DND-41 (cell line): ENCODE results near the gene KLF11.

ENCODE experiments used
- ATAC-seq: fragments of 200-7000 bp; cut with Tn5 transposase; 3 replicates; pipeline ENCODE4 v1.9.1; 2021; ENCODE audit warnings: low read depth; ENCODE audit not compliant: insufficient read depth
- DNase-seq: peaks from one replicate; pipeline ENCODE4 v3.0.0-alpha.2; 2020
- H2AFZ ChIP-seq: 2 replicates; pipeline ENCODE4 v1.6.0; 2012; ENCODE audit warnings: low read depth, low read length
- H3K27ac ChIP-seq: 2 replicates; pipeline ENCODE4 v1.5.1; 2012; ENCODE audit warnings: low read length, inconsistent platforms
- H3K27me3 ChIP-seq: fragments of 200-600 bp; sonication (generic); 2 replicates; pipeline ENCODE4 v1.6.0; 2012; ENCODE audit warnings: low read length, mild to moderate bottlenecking, inconsistent platforms; ENCODE audit not compliant: insufficient read depth, poor library complexity
- H3K36me3 ChIP-seq: 2 replicates; pipeline ENCODE4 v1.5.1; 2012; ENCODE audit warnings: low read length, inconsistent platforms; ENCODE audit not compliant: insufficient read depth
- H3K4me1 ChIP-seq: 2 replicates; pipeline ENCODE4 v1.5.1; 2012; ENCODE audit warnings: mild to moderate bottlenecking, low read length; ENCODE audit not compliant: insufficient read depth
- H3K4me2 ChIP-seq: 2 replicates; pipeline ENCODE4 v1.6.0; 2012; ENCODE audit warnings: mild to moderate bottlenecking, moderate library complexity, low read length, inconsistent platforms; ENCODE audit not compliant: insufficient read depth
- H3K4me3 ChIP-seq, 2 experiments: fragments of 200-600 bp in 1 of 2; shearing (Covaris generic) in 1 of 2; 2 replicates each; pipeline ENCODE4 v1.5.1; 2012 to 2016; ENCODE audit warnings: inconsistent platforms in 2 of 2, low read length in 2 of 2, mild to moderate bottlenecking in 2 of 2, low read depth in 1 of 2, moderate library complexity in 1 of 2
- H3K79me2 ChIP-seq: 2 replicates; pipeline ENCODE4 v1.6.0; 2012; ENCODE audit warnings: low read length, inconsistent platforms; ENCODE audit not compliant: insufficient read depth
- H3K9ac ChIP-seq: 2 replicates; pipeline ENCODE4 v1.6.0; 2012; ENCODE audit warnings: low read depth, mild to moderate bottlenecking, inconsistent platforms, low read length, moderate library complexity
- H3K9me3 ChIP-seq: 2 replicates; pipeline ENCODE4 v1.5.1; 2012; ENCODE audit warnings: low read length, moderate library complexity, mild to moderate bottlenecking, inconsistent platforms; ENCODE audit not compliant: insufficient read depth, severe bottlenecking
- H4K20me1 ChIP-seq: 2 replicates; pipeline ENCODE4 v1.6.0; 2012; ENCODE audit warnings: low read length; ENCODE audit not compliant: insufficient read depth
- EZH2 ChIP-seq: IDR thresholded peaks from 3 replicates; pipeline ENCODE4 v1.6.1; 2012; ENCODE audit warnings: borderline replicate concordance, low read depth, mild to moderate bottlenecking, moderate library complexity, low read length, inconsistent platforms; ENCODE audit not compliant: severe bottlenecking
- TF ChIP-seq, protein P1 (sequence below): IDR thresholded peaks from 2 replicates; pipeline ENCODE4 v1.5.1; 2012; ENCODE audit warnings: borderline replicate concordance, low read length, moderate library complexity, mild to moderate bottlenecking; ENCODE audit not compliant: poor library complexity, severe bottlenecking; ENCODE audit errors: extremely low read depth

KLF11 gene

DNA sequence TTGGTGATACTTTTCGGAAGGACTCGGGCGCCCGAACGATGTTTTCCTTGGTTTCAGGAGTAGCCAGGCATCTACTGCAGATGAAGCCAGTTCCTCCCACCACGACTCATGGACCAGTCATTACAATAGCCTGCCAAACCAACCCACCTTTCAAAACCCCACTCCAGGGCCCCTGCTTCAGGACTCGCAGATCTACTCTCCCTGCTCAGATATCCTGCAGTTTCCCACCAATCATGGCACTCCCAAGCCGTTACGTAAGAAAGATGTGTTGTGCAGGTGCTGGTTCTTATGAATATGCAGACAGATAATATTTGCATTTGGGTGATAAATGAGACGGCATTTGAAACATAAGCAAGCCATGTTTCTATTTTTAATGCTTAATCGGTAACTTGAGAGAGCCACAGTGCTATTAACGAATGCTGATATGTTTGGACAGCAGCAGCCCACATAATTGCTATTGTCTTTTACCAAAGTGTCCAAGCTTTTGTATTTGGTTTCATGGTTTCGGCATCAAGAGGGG lies 40.4 kb downstream of the KLF11 start:
- no peaks in the 10 kb centered on the region for H3K36me3 ChIP-seq
- no peak overlapping the region for H3K4me2 ChIP-seq
- TF ChIP-seq, protein P1, sequence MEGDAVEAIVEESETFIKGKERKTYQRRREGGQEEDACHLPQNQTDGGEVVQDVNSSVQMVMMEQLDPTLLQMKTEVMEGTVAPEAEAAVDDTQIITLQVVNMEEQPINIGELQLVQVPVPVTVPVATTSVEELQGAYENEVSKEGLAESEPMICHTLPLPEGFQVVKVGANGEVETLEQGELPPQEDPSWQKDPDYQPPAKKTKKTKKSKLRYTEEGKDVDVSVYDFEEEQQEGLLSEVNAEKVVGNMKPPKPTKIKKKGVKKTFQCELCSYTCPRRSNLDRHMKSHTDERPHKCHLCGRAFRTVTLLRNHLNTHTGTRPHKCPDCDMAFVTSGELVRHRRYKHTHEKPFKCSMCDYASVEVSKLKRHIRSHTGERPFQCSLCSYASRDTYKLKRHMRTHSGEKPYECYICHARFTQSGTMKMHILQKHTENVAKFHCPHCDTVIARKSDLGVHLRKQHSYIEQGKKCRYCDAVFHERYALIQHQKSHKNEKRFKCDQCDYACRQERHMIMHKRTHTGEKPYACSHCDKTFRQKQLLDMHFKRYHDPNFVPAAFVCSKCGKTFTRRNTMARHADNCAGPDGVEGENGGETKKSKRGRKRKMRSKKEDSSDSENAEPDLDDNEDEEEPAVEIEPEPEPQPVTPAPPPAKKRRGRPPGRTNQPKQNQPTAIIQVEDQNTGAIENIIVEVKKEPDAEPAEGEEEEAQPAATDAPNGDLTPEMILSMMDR, result no peak
- no peak for TF ChIP-seq EZH2
- no peak overlapping the region for H3K9ac ChIP-seq
- H3K27ac ChIP-seq, result no peak overlapping the region
- no peaks in the 10 kb centered on the region for H3K9me3 ChIP-seq
- peaks cover 11% of the 10 kb centered on the region for H3K4me1 ChIP-seq
- H4K20me1 ChIP-seq, result no peaks in the 10 kb centered on the region
- no peak for ATAC-seq
- no peak for DNase-seq
- no peak overlapping the region for H3K4me3 ChIP-seq
- no peak overlapping the region for H2AFZ ChIP-seq
- H3K27me3 ChIP-seq, result no peaks in the 10 kb centered on the region
- no peaks in the 10 kb centered on the region for H3K79me2 ChIP-seq

DNA sequence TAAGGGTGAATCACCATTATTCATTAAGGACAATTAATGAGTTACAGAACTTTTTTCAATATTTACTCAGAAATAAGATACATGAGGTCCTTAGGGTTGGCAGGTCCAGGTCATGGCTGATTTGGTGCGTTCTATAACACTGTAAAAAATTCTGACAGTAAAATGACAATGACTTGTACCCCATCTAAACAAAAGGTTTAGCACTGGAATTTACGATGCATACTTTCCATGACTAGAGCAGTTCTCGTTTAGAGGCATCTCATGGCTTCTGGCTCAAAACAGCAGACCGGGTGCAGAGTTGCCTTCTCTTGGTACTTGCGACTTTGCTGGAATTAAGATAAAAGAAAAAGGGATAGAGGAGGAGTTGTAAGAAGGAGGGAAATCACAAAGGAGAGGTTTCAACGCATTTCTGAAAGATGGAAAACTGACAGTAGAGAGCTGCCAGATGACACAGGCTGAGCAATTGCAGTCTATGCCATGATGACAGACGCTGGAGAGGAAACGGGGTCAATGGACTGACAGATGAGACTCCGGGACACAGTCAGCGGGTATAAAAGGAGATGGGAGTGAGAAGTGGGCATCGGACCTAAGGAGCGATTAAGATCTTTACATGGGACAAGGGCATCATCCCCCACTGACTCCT lies 41.0 kb downstream of the KLF11 start:
- H2AFZ ChIP-seq, result no peak overlapping the region
- ATAC-seq (no peak), DNase-seq (no peak)
- H3K27me3 ChIP-seq, result no peaks in the 10 kb centered on the region
- no peak overlapping the region for H3K4me2 ChIP-seq
- no peaks in the 10 kb centered on the region for H3K36me3 ChIP-seq
- H3K4me1 ChIP-seq, result peaks cover 11% of the 10 kb centered on the region
- no peaks in the 10 kb centered on the region for H3K79me2 ChIP-seq
- H3K9ac ChIP-seq, result no peak overlapping the region
- no peak overlapping the region for H3K4me3 ChIP-seq
- TF ChIP-seq EZH2, result no peak
- TF ChIP-seq, protein P1, result no peak
- H3K9me3 ChIP-seq, result no peaks in the 10 kb centered on the region
- H4K20me1 ChIP-seq, result no peaks in the 10 kb centered on the region
- H3K27ac ChIP-seq, result no peak overlapping the region

DNA sequence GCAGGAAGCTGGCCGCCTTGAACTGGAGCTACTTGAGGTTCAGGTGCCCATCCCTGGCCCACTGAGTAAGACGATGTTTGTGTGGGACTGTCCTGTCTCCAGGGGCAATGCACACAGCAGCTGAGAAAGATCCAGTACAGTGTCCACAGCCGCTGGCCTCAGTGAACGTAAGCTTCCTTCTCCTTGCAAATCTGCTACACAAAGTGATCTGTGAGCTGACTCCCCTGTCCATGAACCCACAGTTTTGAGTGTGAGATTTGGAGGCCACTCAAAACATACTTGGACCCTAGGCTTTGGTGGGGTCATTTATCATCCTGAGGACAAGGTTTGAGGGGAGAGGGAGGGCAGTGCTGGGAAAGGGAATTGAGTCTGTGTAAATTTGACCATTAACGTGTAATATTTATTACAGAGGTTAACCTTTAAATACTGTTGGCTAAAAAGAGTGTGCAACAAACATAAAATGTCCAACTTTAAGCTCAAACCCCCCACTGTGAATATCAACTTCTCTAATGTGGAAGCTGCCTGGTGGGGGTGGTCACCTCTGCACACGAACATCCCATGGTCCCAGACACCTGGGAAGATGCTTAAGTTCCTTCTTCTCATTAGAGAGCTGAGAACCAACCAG lies 41.8 kb downstream of the KLF11 start:
- Histone ChIP-seq H3K4me3 (no peak overlapping the region), H3K4me2 (no peak overlapping the region), H3K27me3 (no peaks in the 10 kb centered on the region), H3K4me1 (peaks cover 11% of the 10 kb centered on the region), H3K9me3 (no peaks in the 10 kb centered on the region), H3K79me2 (no peaks in the 10 kb centered on the region), H3K9ac (no peak overlapping the region), H4K20me1 (no peaks in the 10 kb centered on the region), H2AFZ (no peak overlapping the region), H3K27ac (no peak overlapping the region), H3K36me3 (no peaks in the 10 kb centered on the region)
- ATAC-seq (no peak), DNase-seq (no peak)
- no peak for TF ChIP-seq EZH2

DNA sequence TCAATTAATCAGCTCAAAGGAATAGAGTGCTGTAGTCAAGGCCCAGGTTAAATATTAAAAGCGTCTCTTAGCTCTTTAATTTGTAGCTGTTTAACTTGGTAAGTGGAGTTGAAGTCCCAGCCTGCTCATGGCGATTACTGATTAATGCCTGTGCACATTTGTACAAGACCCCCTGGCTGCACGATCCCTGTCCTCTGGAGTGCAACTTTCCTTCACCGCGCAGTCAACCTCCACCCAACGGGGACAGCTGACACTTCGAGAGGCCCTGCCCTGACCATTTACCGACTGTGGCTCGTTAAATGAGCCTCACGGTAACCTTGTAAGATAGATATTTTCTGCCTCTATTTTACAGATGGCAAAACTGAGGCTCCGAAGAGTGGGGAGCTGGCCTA lies 42.3 kb downstream of the KLF11 start:
- Histone ChIP-seq H3K9ac (no peak overlapping the region), H3K4me2 (no peak overlapping the region), H3K27ac (no peak overlapping the region), H3K36me3 (no peaks in the 10 kb centered on the region), H2AFZ (no peak overlapping the region), H3K4me3 (no peak overlapping the region), H4K20me1 (no peaks in the 10 kb centered on the region), H3K79me2 (no peaks in the 10 kb centered on the region), H3K27me3 (no peaks in the 10 kb centered on the region), H3K9me3 (no peaks in the 10 kb centered on the region), H3K4me1 (peaks cover 7% of the 10 kb centered on the region)
- TF ChIP-seq EZH2, result no peak
- TF ChIP-seq, protein P1, result no peak
- ATAC-seq (no peak), DNase-seq (no peak)
